ENCODE data around the gene MACROD1. TPM values are rescaled to one million over a fixed set of nuclear protein-coding genes. Genes with fewer than 3 reads are reported as not detected.

Gene MACROD1
- total RNA-seq, 1 donor from 2014 or later: 29.3 TPM

GRCh38 chr11:64130618-64131017, 35.3 kb downstream of the MACROD1 start:
- no peak for DNase-seq

- DNase-seq: no peak
Observed at GRCh38 chr11:64129403-64129802, 36.5 kb downstream of the MACROD1 start.

GRCh38 chr11:64128255-64129006, 37.5 kb downstream of the MACROD1 start:
- DNase-seq: no peak

- DNase-seq: no peak
Observed at GRCh38 chr11:64127267-64128072, 38.4 kb downstream of the MACROD1 start.

- DNase-seq: no peak
Observed at GRCh38 chr11:64126796-64127195, 39.1 kb downstream of the MACROD1 start.

GRCh38 chr11:64126371-64126770, 39.5 kb downstream of the MACROD1 start:
- no peak for DNase-seq

- DNase-seq: no peak
Observed at GRCh38 chr11:64125676-64126075, 40.2 kb downstream of the MACROD1 start.

- no peak for DNase-seq
Observed at GRCh38 chr11:64124147-64124546, 41.8 kb downstream of the MACROD1 start.

- DNase-seq: no peak
Observed at GRCh38 chr11:64123679-64124078, 42.2 kb downstream of the MACROD1 start.

GRCh38 chr11:64122411-64123410, 43.2 kb downstream of the MACROD1 start:
- DNase-seq: no peak

- no peak for DNase-seq
Observed at GRCh38 chr11:64121663-64122410, 44.1 kb downstream of the MACROD1 start.

- no peak for DNase-seq
Observed at GRCh38 chr11:64120951-64121569, 44.9 kb downstream of the MACROD1 start.

- DNase-seq: no peak
Observed at GRCh38 chr11:64119700-64120099, 46.2 kb downstream of the MACROD1 start.

GRCh38 chr11:64118876-64119665, 46.8 kb downstream of the MACROD1 start:
- DNase-seq: no peak

GRCh38 chr11:64117763-64118459, 48.0 kb downstream of the MACROD1 start:
- no peak for DNase-seq

- no peak for DNase-seq
Observed at GRCh38 chr11:64115531-64116522, 50.1 kb downstream of the MACROD1 start.

GRCh38 chr11:64114231-64114630, 51.7 kb downstream of the MACROD1 start:
- DNase-seq: no peak

GRCh38 chr11:64113462-64113780, 52.5 kb downstream of the MACROD1 start:
- no peak for DNase-seq

Data from dermis blood vessel endothelial cell (primary cell).